ENCODE data around the gene FOSB. TPM values are rescaled to one million over a fixed set of nuclear protein-coding genes. Genes with fewer than 3 reads are reported as not detected.
A peak's percentile ranks its signal among the peaks of the same experiment; 100 is the strongest.

Gene FOSB
- polyA plus RNA-seq, 2 of the 4 experiments (the other 2 are of a cell fraction), result 0.57 to 48.8 TPM

DNA sequence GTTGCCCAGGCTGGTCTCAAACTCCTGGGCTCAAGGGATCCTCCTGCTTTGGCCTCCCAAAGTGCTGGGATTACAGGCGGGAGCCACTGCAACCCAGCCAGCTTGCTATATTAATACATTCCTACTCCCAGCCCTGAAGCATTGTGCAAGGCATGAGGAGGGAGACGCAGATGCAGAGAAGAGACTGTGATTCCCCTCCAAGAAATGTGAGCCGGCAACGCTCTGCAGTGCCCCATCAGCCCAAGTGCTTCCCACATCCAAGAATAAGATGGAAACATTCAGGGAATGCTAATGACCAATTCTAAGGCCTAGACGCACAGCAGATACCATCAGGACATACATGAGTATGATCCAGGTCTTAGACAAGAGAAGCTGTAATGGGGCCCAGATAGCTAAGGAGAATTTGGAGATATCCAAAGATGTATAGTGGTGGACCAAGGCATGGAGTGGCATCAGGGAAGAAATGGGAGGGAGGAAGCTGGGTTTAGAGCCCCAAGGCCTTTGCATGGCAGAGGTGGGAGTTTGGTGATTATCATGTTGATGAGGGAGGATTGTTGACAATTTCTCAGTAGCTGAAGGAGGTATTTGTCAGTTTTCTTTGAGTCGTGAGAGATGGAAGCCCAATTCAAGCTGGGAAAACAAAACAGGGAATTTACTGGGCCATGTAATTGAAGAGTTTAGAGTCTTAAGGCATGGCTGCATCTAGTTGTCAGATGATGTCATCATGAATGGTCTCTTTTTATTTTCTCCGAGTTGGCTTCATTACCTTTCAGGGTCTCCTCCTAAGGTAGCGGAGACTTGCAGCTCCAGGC, 33.3 kb downstream of the FOSB start:
- 76% methylated on average over 8 of the region's 8 CpGs for WGBS (ENCODE audit: missing lambda C conversion rate)
- no peak for ATAC-seq
- FAIRE-seq, result no peak
- ChIA-PET POLR2A (no interaction called here), CTCF (interaction anchor here (0.8 to 17.6 kb wide), 7 partner anchors 11 to 192 kb away, joined by 3 to 418 read pairs (median 4); partner anchors contain the start of gene ERCC1)
- Histone ChIP-seq H3K4me1 (peaks cover 22% of the 10 kb centered on the region), H3K4me2 (no peak overlapping the region), H3K9me3 (no peaks in the 10 kb centered on the region), H3K27ac (no peak overlapping the region), H3K4me3 (no peak overlapping the region)
- DNase-seq (ENCODE audit: low read depth in 1 of 2, low spot score in 1 of 2), result no peak
- no peak for TF ChIP-seq FOSL2 (IDR thresholded peaks at IDR 0.05)
- no peak for TF ChIP-seq FOSL2 (CRISPR knock-in tag; IDR thresholded peaks at IDR 0.05)
- TF ChIP-seq, protein P1, sequence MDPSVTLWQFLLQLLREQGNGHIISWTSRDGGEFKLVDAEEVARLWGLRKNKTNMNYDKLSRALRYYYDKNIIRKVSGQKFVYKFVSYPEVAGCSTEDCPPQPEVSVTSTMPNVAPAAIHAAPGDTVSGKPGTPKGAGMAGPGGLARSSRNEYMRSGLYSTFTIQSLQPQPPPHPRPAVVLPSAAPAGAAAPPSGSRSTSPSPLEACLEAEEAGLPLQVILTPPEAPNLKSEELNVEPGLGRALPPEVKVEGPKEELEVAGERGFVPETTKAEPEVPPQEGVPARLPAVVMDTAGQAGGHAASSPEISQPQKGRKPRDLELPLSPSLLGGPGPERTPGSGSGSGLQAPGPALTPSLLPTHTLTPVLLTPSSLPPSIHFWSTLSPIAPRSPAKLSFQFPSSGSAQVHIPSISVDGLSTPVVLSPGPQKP (IDR thresholded peaks at IDR 0.05; ENCODE audit: low read depth, low read length), result no peak
- no peak for TF ChIP-seq SREBF2 (IDR thresholded peaks at IDR 0.05)
- no peak for TF ChIP-seq CHD4 (IDR thresholded peaks at IDR 0.05; ENCODE audit: borderline replicate concordance)
- no peak for TF ChIP-seq CTCF (IDR thresholded peaks at IDR 0.05)
- no peak for TF ChIP-seq CBX2 (IDR thresholded peaks at IDR 0.05; ENCODE audit: borderline replicate concordance, low read depth)
- no peak for TF ChIP-seq HOXB5 (CRISPR knock-in tag; IDR thresholded peaks at IDR 0.05)
- no peak for TF ChIP-seq MAZ (IDR thresholded peaks at IDR 0.05; ENCODE audit: borderline replicate concordance, low read depth, low read length)
- TF ChIP-seq ZNF302 (CRISPR knock-in tag; IDR thresholded peaks at IDR 0.05), result no peak
- TF ChIP-seq FOSB (CRISPR knock-in tag; IDR thresholded peaks at IDR 0.05), result no peak
- TF ChIP-seq HOXA7 (CRISPR knock-in tag; IDR thresholded peaks at IDR 0.05), result no peak
- TF ChIP-seq RCOR1 (IDR thresholded peaks at IDR 0.05; ENCODE audit: low read depth, low read length), result no peak
- TF ChIP-seq HEYL (CRISPR knock-in tag; IDR thresholded peaks at IDR 0.05), result no peak
- no peak for TF ChIP-seq ESRRA (IDR thresholded peaks at IDR 0.05; ENCODE audit: borderline replicate concordance, low read length)
- TF ChIP-seq KDM1A (IDR thresholded peaks at IDR 0.05; ENCODE audit: low read depth), result no peak
- no peak for TF ChIP-seq HOXB13 (CRISPR knock-in tag; IDR thresholded peaks at IDR 0.05; ENCODE audit: low read depth)
- no peak for TF ChIP-seq TP53 (CRISPR knock-in tag; IDR thresholded peaks at IDR 0.05)
- TF ChIP-seq NR3C1 (IDR thresholded peaks at IDR 0.05), result no peak

DNA sequence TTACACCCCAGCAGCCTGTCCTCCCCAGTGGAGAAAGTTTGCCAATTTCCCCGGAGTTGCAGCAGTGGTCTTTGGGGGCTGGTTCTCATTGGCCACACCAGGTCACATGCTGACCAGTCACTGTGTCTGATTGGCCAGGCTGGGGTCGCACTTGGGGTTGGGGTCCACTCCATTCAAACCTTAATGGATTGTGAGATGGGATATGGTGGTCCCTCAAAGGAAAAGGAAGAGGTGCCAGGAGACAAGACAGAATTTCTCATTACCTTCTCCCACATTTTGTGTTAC, 33.9 kb downstream of the FOSB start:
- POLR2A ChIA-PET, result no interaction called here
- ATAC-seq, result no peak

More for the DNA sequence above, 33.9 kb downstream of the FOSB start:
- Histone ChIP-seq H3K27ac (no peak overlapping the region), H3K4me3 (no peak overlapping the region), H3K4me2 (no peak overlapping the region), H3K4me1 (peaks cover 21% of the 10 kb centered on the region), H3K9me3 (no peaks in the 10 kb centered on the region)
- CTCF ChIA-PET, result interaction anchor here (0.8 to 17.6 kb wide), 6 partner anchors 12 to 192 kb away, joined by 3 to 418 read pairs (median 4); partner anchors contain the start of gene ERCC1
- no peak for DNase-seq (ENCODE audit: low read depth in 1 of 2, low spot score in 1 of 2)
- FAIRE-seq, result no peak
- 67% methylated on average over 2 of the region's 2 CpGs for WGBS (ENCODE audit: missing lambda C conversion rate)
- TF ChIP-seq, protein P2, sequence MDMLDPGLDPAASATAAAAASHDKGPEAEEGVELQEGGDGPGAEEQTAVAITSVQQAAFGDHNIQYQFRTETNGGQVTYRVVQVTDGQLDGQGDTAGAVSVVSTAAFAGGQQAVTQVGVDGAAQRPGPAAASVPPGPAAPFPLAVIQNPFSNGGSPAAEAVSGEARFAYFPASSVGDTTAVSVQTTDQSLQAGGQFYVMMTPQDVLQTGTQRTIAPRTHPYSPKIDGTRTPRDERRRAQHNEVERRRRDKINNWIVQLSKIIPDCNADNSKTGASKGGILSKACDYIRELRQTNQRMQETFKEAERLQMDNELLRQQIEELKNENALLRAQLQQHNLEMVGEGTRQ (IDR thresholded peaks at IDR 0.05), result peak; percentile 73
- TF ChIP-seq CEBPB (IDR thresholded peaks at IDR 0.05), result no peak
